Choroid plexus epithelial cell (primary cell): ENCODE results near the gene DPYSL4.

ENCODE experiments used
- DNase-seq: peaks from one replicate; pipeline ENCODE4 v3.0.0-alpha.2; 2010; ENCODE audit warnings: low read depth
- H3K4me3 ChIP-seq: 2 replicates; pipeline ENCODE4 v1.5.1; 2011; ENCODE audit warnings: low read depth, mild to moderate bottlenecking, control low read depth, low read length, moderate library complexity
- CTCF ChIP-seq: conservative IDR thresholded peaks from 2 replicates; pipeline ENCODE4 v1.5.1; 2011; ENCODE audit warnings: low read depth, mild to moderate bottlenecking, control low read depth, inconsistent platforms, low read length, moderate library complexity

The DPYSL4 gene

DNA sequence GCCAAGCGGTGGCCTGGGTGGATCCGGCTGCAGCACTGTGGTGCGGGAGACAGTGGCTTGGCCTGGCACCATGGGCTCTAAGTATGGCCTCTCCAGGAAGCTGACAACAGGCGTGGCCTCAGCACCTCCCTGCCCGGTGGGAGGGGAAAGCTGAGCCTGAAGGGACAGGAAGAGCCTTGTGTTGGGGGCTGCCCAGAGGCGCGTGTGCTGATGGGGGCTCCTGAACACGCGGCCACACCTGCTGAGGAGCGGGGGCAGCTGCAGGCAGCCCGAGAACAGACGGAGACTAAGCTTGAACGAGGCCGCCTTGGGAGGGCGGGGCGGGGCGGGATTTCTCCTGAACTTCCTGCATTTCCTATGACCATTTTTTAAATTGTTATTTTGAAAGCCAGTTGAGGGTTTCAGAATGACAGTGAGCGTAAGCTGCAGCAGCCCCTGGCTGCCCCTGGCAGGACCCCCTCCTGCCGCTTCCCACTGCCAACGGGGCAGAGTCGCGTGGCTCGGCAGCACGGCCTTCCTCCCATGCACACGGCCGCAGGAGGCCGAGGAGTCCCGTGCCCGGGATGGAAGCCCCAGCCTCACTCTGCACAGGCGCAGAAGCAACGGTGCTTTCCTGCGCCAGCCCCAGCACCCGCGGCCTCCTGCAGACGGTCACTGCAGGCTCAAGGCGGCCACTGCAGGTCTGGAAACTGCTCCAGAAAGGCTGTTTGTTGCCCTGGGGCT, 43.2 kb downstream of the DPYSL4 start:
- H3K4me3 ChIP-seq = no peak overlapping the region
- DNase-seq = no peak
- TF ChIP-seq CTCF = no peak

DNA sequence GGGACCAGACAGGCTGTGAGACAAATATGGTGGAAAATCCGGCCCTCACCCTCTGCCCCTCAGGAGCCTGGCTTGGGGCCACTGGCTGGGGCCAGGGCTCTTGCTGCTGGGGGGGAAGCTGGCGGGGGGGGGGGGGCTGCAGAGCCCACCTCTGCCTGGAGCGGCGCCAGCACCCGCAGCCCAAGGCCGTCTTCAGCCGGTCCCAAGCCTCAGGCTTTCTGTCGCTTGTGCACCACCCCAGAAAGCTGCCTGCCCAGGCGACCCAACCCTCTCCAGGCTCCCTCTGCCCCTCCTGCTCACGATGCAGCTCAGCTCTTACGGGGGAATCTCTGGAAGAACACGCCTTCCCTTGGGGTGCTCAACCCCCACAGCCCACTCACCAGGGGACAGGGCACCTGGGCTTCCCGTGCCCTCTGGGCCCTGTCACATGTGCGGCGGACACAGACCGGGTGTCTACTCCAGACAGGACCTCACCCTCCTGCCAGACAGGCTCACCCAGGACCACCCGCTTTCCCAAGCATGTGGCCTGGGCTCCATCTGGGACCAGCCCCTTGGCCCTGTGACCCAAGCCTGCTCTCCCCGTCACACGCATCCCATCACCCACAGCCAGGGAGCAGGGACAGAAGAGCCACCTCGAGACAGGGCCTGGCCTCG, 43.9 kb downstream of the DPYSL4 start:
- H3K4me3 ChIP-seq = no peak overlapping the region
- no peak for TF ChIP-seq CTCF
- DNase-seq = no peak

DNA sequence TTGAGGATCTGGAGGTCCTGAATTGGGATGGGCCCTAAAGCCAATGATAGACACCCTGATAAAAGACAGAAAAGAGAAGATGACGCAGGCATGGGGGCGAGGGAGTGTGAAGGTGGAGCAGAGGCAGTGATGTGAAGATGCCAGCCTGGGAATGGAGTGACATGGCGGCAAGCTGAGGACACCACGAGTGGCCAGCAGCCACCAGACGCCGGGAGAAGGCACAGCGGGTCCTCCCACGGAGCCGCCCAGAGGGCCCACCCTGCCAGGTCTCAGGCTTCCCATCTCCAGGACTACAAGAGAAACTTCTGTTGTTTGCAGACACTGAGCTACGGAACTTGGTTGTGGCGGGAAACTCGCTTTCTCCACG, 44.9 kb downstream of the DPYSL4 start:
- H3K4me3 ChIP-seq = no peak overlapping the region
- no peak for DNase-seq
- no peak for TF ChIP-seq CTCF

DNA sequence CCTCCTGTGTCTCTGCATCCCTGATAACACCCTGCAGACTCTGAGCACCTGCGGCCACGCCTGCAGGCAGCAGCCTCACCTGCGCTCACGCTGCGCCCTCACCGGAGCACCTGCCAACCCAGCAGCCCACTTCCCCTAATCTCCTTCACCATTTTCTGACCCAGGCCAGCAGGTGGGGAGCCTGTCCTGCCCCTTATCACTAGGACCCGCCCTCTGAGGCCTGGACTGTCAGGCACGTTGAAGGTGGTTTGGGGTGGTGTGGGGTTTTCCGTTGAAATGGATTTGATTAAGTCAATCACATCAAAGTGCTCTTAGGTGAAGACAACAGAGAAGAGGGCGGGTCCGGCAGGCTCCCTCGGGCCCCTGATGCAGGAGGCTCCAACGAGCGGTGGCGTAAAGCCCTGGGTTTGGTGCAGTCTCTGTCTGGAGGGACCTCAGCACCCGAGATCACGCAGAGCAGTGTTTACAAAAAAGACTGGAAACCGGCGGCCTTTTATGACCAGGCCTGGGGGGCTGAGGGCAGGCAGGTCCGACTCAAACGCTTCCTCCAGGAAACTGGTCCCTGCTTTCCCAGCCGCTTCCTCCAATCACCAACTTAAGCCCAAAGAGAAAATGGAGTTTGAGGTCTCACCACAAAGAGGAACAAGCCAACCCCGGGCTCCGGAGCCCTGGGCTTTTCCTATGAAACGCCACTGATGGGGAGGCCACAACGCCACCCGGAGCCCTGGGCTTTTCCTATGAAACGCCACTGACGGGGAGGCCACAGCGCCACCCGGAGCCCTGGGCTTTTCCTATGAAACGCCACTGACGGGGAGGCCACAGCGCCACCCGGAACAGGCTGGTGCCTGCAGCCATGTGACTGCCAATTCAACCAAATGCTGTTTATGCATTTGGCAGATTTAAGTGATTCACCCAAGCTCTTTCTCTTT, 45.5 kb downstream of the DPYSL4 start:
- H3K4me3 ChIP-seq = no peak overlapping the region
- TF ChIP-seq CTCF = no peak
- no peak for DNase-seq

GRCh38 chr10:132232981-132233380, 46.2 kb downstream of the DPYSL4 start:
- no peak for TF ChIP-seq CTCF
- DNase-seq = no peak
- H3K4me3 ChIP-seq = no peak overlapping the region

- no peak for TF ChIP-seq CTCF
- H3K4me3 ChIP-seq = no peak overlapping the region
- no peak for DNase-seq
Measured at GRCh38 chr10:132233501-132234085, 46.8 kb downstream of the DPYSL4 start.
